HG03469 (cell line): ENCODE measurements around the gene FADS6.

ENCODE experiments used
- ATAC-seq: cut with Tn5 transposase; IDR thresholded peaks from one replicate; pipeline ENCODE4 v1.9.1; 2021; ENCODE audit warnings: mild to moderate bottlenecking, moderate library complexity, moderate number of reproducible peaks; ENCODE audit not compliant: unreplicated experiment

Gene FADS6

DNA sequence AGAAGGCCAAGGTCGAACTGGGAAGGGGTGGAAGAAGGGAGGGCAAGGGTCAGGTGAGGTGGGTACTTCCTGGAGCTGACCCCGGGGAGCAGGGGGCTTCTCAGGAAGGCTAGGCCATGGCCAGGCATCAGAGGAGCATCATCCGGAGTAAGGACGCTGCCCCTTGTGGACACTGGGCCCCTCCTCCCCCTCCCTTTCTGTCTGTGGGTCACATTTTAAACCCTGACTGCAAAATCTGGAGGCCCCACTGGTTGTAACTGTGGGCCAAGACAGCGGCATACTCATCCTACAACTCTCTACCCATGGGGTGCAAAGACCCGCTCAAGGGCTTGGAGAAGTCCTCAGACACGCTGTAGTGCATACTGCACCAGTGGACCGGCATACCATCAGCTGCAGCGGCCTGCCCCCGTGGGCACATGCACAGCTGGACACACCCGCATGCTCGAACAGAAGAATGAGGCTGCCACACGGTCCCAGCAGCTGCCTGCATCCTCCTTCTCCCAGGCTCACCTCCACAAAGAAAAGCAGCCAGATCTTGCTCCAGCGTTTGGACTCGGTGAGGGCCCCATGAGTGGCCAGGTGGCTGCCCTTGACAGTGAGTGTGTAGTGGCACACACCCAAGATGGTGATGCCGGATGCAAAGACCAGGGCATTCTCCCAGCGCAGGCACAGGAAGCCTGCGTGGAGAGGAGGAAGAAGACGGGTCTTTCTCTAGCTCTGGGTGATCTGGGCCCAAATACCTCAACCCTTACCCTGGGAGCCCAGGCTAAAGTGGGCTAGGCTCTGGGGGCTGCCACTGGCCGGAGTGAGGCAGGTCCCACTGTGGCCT, 1.2 kb downstream of the FADS6 start:
- no peak for ATAC-seq

DNA sequence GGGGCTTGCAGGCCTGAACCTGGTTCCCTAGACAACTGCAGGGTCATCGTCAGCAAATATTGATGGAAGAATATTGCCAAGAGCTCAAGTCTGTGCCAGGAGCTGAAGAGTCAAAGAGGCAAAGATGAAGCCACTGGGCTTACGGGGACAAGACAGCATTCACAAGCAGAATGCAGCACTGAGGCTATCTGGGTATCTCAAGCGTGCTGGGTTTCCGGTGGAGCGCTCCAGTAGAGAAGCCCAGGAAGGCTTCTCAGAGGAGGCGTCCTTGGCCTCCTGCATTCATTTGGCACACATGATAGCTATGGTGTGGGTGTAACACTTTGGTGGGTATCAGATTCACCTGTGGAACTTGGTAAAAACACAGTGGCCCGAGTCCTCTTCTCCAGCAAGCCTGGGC, 2.9 kb downstream of the FADS6 start:
- ATAC-seq: no peak

DNA sequence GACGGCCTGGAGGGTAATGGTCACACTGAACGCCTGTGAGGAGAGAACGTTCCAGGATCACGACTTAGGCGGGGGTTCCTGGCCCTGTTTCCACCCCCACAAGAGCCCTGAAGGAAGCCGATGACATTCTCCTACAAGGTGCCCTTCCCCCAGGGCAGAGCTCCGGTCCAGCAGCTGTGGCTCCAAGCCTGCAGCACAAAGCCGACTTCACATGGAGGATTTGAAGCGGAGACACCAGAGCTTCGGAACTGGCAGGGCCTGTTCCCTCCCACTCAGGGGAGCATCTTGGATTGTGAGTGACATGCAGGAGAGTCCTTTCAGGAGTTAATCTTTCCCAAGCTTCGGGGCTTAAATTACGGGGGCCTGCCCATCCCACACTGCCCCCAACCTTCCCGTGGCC, 5.0 kb downstream of the FADS6 start:
- no peak for ATAC-seq

DNA sequence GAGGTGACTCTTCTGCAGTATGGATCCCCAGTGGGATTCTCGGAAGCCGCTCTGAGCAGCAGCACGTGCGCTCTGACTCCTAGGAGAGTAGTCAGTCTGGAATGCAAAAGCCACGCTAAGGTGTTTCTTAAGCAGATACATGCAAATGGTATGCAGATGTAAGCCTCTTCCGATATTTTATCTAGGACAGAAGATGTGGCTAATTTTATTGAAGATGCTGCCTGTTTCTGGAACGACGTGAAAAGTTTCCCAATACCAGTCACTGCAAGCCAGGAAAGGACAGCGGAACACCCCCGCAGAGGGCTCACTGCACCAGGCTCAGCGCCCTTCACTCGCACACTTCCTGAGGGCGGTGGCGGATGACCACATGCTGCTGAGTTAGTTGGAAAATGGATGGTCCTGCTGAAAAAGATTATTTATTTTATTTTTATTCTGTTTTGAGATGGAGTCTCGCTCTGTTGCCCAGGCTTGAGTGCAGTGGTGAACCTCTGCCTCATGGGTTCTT, 10.1 kb downstream of the FADS6 start:
- ATAC-seq: no peak

DNA sequence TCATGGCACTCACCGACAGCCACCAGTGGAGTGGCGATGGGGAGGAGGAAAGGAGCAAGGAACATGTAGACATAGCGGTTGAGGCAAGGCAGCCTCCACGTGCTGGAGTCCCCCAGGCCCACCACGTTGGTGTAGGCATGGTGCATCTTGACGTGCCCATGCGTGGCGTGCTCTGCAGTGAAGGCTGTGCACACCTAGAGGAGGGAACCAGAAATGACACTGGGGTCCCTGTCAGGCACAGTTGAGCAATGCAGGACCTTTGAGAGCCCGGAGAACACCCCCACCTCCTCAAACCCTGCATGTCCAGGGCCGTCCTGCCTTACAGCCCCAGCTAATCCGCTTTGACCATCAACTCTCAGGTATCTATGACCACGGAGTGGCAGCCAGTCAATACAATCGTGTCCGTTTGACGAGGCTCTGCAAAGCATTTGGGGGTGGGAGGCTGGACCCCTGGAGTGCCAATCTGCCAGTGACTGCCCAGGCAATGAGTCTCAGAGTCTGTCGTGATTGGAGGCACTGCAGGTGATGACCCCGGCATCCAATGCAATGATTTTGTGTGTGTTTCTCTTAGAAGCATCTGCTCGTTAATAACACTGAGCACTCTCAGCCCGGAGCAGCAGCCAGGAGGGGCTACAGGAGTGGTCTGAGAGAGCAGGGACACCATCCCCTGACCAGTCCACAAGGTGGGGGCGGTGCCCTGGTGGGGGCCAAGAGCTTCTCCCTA, 10.8 kb downstream of the FADS6 start:
- ATAC-seq: no peak

- ATAC-seq: no peak
These were observed 12.4 kb downstream of the FADS6 start for GRCh38 chr17:74881073-74881472.

- no peak for ATAC-seq
These were observed 14.1 kb downstream of the FADS6 start for GRCh38 chr17:74879308-74879707.

GRCh38 chr17:74878658-74879057, 14.8 kb downstream of the FADS6 start:
- no peak for ATAC-seq

DNA sequence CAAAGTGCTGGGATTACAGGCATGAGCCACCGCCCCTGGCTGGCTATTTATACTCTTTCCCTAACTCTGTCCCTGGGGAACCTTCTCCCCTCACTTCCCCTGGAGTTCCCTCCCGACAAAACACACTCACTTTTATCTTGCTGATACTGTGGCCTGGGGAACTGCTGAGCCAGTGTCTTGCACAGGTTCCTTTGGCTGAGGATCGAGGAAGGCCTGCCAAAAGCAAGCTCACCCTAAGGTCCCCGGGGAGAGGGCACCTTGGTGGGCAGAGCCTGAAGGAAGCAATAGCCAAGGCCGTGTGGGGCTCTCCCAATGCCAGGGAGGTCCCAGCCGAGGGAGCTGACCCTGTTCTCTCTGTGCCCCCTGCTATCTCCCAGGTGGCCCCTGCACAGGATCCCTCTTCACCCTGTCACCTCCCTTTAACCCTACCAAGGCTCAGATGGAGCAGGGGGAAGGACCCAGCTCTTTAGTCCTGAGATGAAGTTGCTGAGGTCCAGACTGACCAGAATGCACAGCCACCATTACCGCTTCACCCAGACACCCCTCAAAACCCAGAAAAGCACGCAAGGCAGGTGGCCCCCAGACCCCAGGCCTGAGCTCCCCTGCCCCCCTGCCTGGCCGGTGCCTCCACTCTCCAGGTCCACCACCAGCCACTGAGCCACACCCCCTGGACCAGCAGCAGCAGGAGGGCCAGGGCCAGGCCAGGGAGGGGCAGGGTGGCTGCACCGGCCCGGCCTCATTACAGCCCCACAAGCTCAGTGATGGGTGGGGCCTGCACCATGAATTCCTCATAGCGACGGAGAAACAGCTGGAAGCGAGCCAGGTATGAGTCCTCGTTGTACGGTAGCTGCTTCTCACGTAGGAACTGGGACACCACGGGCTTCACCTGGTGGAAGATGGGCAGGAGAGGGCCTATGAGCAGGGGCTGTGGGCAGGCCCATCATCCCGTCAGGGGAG, 15.6 kb downstream of the FADS6 start:
- no peak for ATAC-seq

DNA sequence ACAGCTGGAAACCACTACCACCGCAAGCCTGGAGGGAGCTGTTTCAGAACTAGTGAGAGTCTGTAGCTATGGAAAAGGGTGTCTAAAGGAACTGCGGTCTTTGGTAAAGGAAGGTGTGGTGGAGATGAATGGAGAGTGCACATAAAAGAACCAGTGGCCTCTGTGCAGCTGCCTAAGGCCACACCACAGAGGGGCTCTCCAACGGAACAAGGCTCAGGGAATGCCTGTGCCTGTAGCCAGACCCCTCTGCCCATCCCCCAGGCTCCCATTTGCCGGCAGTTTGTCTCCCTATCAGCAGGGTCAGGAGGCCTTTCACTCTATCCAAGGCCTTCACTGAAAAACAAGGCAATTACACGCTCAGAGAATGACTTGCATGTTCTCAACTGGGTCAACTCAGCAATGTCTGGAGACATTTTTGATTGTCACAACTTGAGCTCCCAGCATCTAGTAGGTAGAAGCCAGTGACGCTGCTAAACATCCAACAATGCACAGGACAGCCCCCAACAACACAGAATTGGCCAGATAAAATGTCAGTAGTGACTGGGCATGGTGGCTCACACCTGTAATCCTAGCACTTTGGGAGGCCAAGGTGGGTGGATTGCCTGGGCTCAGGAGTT, 17.3 kb downstream of the FADS6 start:
- no peak for ATAC-seq

- no peak for ATAC-seq
These were observed 18.1 kb downstream of the FADS6 start for GRCh38 chr17:74875155-74875976.

- ATAC-seq: no peak
These were observed 18.8 kb downstream of the FADS6 start for GRCh38 chr17:74874615-74875037.

- no peak for ATAC-seq
These were observed 19.4 kb downstream of the FADS6 start for GRCh38 chr17:74873874-74874614.

- peak; percentile 69 for ATAC-seq
These were observed 20.2 kb downstream of the FADS6 start for GRCh38 chr17:74873037-74873873.

- no peak for ATAC-seq
These were observed 21.0 kb downstream of the FADS6 start, which contains the start of gene FDXR for GRCh38 chr17:74872313-74873036. TSS of gene FDXR (minus strand) at chr17:74872994. CDS start at chr17:74872944, 50 bp downstream.

- no peak for ATAC-seq
These were observed 21.9 kb downstream of the FADS6 start for GRCh38 chr17:74871356-74872076.

GRCh38 chr17:74870512-74870911, 22.9 kb downstream of the FADS6 start:
- ATAC-seq: no peak
